ENCODE data around the gene HJURP. TPM values are rescaled to one million over a fixed set of nuclear protein-coding genes. Genes with fewer than 3 reads are reported as not detected.

HJURP gene
- total and polyA plus RNA-seq, 2 donors (not counting 3 experiments of a cell fraction or from before 2014, with no cell fraction given) = 34.4 to 60.9 TPM

DNA sequence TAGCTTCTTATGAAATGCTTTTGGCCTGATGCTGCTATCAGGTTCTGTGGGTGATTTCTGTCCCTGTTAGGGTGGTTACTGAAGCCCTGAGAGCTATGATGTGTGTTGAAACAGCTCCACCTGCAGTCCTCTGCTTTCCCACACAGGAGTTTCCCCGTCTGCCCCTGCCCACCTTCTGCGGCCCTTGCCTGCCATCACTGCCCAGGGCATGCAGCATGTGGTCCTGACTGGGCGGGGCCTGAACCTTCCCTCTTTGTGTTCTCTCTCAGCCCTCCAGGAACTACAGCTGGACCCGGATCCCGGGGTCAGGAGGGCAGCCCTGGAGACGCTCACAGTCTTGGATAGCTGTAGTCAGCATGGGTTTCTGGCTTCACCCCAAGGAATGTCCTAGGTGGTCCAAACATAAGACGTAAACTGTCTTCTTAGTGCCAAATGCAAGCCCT lies 21.4 kb downstream of the HJURP start:
- no TSS peak for BruUV-seq (replicated peaks)
- DNase-seq (ENCODE audit: low read depth, low spot score) (peak; percentile 30), FAIRE-seq (no peak)
- intact Hi-C loops (cut with micrococcal nuclease) = loop anchor here (1.0 to 10.0 kb wide), 3 partner anchors 21 to 548 kb away; partner anchors contain the start of gene HJURP
- no peaks in the 10 kb centered on the region for H3K9me1 ChIP-seq (replicated peaks; ENCODE audit: control insufficient read depth, extremely low read depth, insufficient read depth, low read length)
- H4K20me1 ChIP-seq (replicated peaks; ENCODE audit: control insufficient read depth, extremely low read depth, insufficient read depth, low read length) = no peaks in the 10 kb centered on the region
- H3K79me2 ChIP-seq (ENCODE audit: control insufficient read depth, insufficient read depth, low read length) = peaks cover 23% of the 10 kb centered on the region
- no peaks in the 10 kb centered on the region for H3K9me3 ChIP-seq (replicated peaks; ENCODE audit: control insufficient read depth, insufficient read depth, low read length)
- CTCF ChIA-PET = interaction anchor here (0.8 to 4.0 kb wide), 11 partner anchors 10 to 712 kb away, joined by 3 to 54 read pairs (median 5); partner anchors contain the start of gene DGKD
- H3K4me1 ChIP-seq (ENCODE audit: control insufficient read depth, extremely low read depth, insufficient read depth, low read length) = no peaks in the 10 kb centered on the region
- no peak overlapping the region for H3K9ac ChIP-seq (replicated peaks; ENCODE audit: extremely low read depth, insufficient read depth, low read length)
- peaks cover 0 to 13% of the 10 kb centered on the region in 2 experiments for H3K36me3 ChIP-seq (ENCODE audit: control insufficient read depth in 2 of 2, extremely low read depth in 1 of 2, insufficient read depth in 2 of 2, low read length in 2 of 2)
- H3K4me3 ChIP-seq (replicated peaks in 1 of 3; ENCODE audit: insufficient read depth in 1 of 3, low read depth in 1 of 3, low read length in 3 of 3) = no peak overlapping the region
- H2AFZ ChIP-seq (ENCODE audit: low read depth, low read length) = no peak overlapping the region
- H3K27ac ChIP-seq (ENCODE audit: insufficient read depth, low read depth, low read length) = no peak overlapping the region
- H3K4me2 ChIP-seq (ENCODE audit: insufficient read depth, low read length) = no peak overlapping the region
- TF ChIP-seq, protein P1, sequence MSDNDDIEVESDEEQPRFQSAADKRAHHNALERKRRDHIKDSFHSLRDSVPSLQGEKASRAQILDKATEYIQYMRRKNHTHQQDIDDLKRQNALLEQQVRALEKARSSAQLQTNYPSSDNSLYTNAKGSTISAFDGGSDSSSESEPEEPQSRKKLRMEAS (IDR thresholded peaks at IDR 0.05; ENCODE audit: insufficient read depth, insufficient read length) = no peak
- TF ChIP-seq, protein P2, sequence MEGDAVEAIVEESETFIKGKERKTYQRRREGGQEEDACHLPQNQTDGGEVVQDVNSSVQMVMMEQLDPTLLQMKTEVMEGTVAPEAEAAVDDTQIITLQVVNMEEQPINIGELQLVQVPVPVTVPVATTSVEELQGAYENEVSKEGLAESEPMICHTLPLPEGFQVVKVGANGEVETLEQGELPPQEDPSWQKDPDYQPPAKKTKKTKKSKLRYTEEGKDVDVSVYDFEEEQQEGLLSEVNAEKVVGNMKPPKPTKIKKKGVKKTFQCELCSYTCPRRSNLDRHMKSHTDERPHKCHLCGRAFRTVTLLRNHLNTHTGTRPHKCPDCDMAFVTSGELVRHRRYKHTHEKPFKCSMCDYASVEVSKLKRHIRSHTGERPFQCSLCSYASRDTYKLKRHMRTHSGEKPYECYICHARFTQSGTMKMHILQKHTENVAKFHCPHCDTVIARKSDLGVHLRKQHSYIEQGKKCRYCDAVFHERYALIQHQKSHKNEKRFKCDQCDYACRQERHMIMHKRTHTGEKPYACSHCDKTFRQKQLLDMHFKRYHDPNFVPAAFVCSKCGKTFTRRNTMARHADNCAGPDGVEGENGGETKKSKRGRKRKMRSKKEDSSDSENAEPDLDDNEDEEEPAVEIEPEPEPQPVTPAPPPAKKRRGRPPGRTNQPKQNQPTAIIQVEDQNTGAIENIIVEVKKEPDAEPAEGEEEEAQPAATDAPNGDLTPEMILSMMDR (IDR thresholded peaks at IDR 0.05; ENCODE audit: extremely low read depth in 1 of 2, insufficient read depth in 1 of 2, low read depth in 1 of 2, low read length in 2 of 2) = peak in 1 of 2 donors; percentile 42
- TF ChIP-seq JUN (IDR thresholded peaks at IDR 0.05; ENCODE audit: borderline replicate concordance, insufficient read depth, insufficient read length, low read depth) = no peak
- no peak for TF ChIP-seq POLR2A (IDR thresholded peaks at IDR 0.05; ENCODE audit: low read depth, low read length)
- POLR2A ChIA-PET = no interaction called here
- no peaks in the 10 kb centered on the region for H3K27me3 ChIP-seq (ENCODE audit: control insufficient read depth in 2 of 2, insufficient read depth in 2 of 2, low read length in 2 of 2)
- dilution Hi-C loops (cut with MboI; ENCODE audit: extremely low pct_ligation_motif_present, low sequenced_read_pairs) = no loop called here

DNA sequence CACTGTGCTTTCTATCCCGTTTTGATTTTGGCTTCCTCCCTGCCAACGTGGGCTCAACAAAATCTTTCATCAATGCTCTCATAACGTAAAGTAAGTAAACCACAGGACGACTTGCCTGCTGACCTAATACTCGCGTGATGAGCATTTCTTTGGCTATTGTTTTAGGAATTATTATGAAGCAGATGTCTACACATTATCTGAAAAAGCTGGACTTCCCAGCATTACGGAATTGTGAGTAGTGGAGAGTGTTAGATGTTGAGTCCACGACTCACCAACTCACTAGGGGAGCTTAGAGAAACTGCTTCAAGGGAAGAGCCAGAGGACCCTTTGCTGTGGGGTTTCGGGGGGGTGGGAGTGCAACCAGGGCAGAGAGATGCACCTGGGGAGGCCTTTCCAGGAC lies 21.9 kb downstream of the HJURP start:
- H3K4me2 ChIP-seq (ENCODE audit: insufficient read depth, low read length) = no peak overlapping the region
- peaks cover 0 to 13% of the 10 kb centered on the region in 2 experiments for H3K36me3 ChIP-seq (ENCODE audit: control insufficient read depth in 2 of 2, extremely low read depth in 1 of 2, insufficient read depth in 2 of 2, low read length in 2 of 2)
- H3K27me3 ChIP-seq (ENCODE audit: control insufficient read depth in 2 of 2, insufficient read depth in 2 of 2, low read length in 2 of 2) = no peaks in the 10 kb centered on the region
- H3K9me1 ChIP-seq (replicated peaks; ENCODE audit: control insufficient read depth, extremely low read depth, insufficient read depth, low read length) = no peaks in the 10 kb centered on the region
- no peak for FAIRE-seq
- H4K20me1 ChIP-seq (replicated peaks; ENCODE audit: control insufficient read depth, extremely low read depth, insufficient read depth, low read length) = no peaks in the 10 kb centered on the region
- H3K27ac ChIP-seq (ENCODE audit: insufficient read depth, low read depth, low read length) = no peak overlapping the region
- H3K4me3 ChIP-seq (replicated peaks in 1 of 3; ENCODE audit: insufficient read depth in 1 of 3, low read depth in 1 of 3, low read length in 3 of 3) = no peak overlapping the region
- POLR2A ChIA-PET = no interaction called here
- dilution Hi-C loops (cut with MboI; ENCODE audit: extremely low pct_ligation_motif_present, low sequenced_read_pairs) = no loop called here
- no peaks in the 10 kb centered on the region for H3K9me3 ChIP-seq (replicated peaks; ENCODE audit: control insufficient read depth, insufficient read depth, low read length)
- no peaks in the 10 kb centered on the region for H3K4me1 ChIP-seq (ENCODE audit: control insufficient read depth, extremely low read depth, insufficient read depth, low read length)
- H3K79me2 ChIP-seq (ENCODE audit: control insufficient read depth, insufficient read depth, low read length) = peaks cover 18% of the 10 kb centered on the region
- DNase-seq (ENCODE audit: low read depth, low spot score) = no peak
- intact Hi-C loops (cut with micrococcal nuclease) = loop anchor here (1.0 to 10.0 kb wide), 2 partner anchors 383 to 548 kb away; no protein-coding TSS in a partner anchor
- CTCF ChIA-PET = interaction anchor here (0.8 to 4.0 kb wide), 12 partner anchors 10 to 713 kb away, joined by 3 to 54 read pairs (median 5); partner anchors contain the start of gene DGKD
- no peak for TF ChIP-seq FOS (IDR thresholded peaks at IDR 0.05; ENCODE audit: borderline replicate concordance, insufficient read depth, low read length)
- TF ChIP-seq JUN (IDR thresholded peaks at IDR 0.05; ENCODE audit: borderline replicate concordance, insufficient read depth, insufficient read length, low read depth) = no peak
- TF ChIP-seq MYC (IDR thresholded peaks at IDR 0.05; ENCODE audit: low read depth, low read length) = no peak
- no peak for TF ChIP-seq POLR2AphosphoS5 (IDR thresholded peaks at IDR 0.05; ENCODE audit: insufficient read depth, low read depth, low read length)
- TF ChIP-seq, protein P1 (IDR thresholded peaks at IDR 0.05; ENCODE audit: insufficient read depth, insufficient read length) = no peak
- TF ChIP-seq GATA2 (IDR thresholded peaks at IDR 0.05; ENCODE audit: insufficient read depth, insufficient read length, low read depth, low read length) = no peak
- no peak for TF ChIP-seq EZH2 (IDR thresholded peaks at IDR 0.05; ENCODE audit: borderline replicate concordance, low read depth, low read length, severe bottlenecking)
- TF ChIP-seq, protein P2 (IDR thresholded peaks at IDR 0.05; ENCODE audit: extremely low read depth in 1 of 2, insufficient read depth in 1 of 2, low read depth in 1 of 2, low read length in 2 of 2) = no peak
- TF ChIP-seq POLR2A (IDR thresholded peaks at IDR 0.05; ENCODE audit: low read depth, low read length) = no peak
- no TSS peak for BruUV-seq (replicated peaks)
- H3K9ac ChIP-seq (replicated peaks; ENCODE audit: extremely low read depth, insufficient read depth, low read length) = no peak overlapping the region
- no peak overlapping the region for H2AFZ ChIP-seq (ENCODE audit: low read depth, low read length)
